Activated T-cell treated with anti-CD3 and anti-CD28 coated beads, Interleukin-2, amount 50 U/mL, for 48 hours (primary cell): ENCODE results near the gene DNAH3.
A peak's percentile ranks its signal among the peaks of the same experiment; 100 is the strongest.
"Not testable (repeated sequence)": the region's sequence is repeated elsewhere in the genome, so short reads cannot be mapped to it uniquely, and the experiment has no call there.

ENCODE experiments used
- DNase-seq, 2 experiments: peaks; one replicate each; pipeline ENCODE4 v3.0.0-alpha.2; 2020

Gene DNAH3

DNA sequence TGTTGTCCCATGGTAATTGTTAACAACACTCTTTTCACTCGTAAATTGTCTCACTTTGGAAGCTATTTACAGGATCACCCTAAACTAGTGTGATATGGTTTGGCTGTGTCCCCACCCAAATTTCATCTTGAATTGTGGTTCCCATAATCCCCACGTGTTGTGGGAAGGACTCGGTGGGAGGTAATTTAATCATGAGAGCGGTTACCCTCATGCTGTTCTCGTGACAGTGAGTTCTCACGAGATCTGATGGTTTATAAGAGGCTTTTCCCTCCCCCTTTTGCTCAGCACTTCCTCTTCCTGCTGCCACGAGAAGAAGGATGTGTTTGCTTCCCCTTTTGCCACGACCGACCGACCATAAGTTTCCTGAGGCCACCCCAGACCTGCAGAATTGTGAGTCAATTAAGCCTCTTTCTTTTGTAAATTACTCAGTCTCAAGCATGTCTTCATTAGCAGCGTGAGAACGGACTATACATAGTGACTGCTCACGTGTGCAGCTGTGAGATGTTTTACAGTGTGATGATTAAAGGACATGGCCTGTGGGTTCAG lies 34.4 kb downstream of the DNAH3 start:
- peak; percentile 22 to 25 for DNase-seq

DNA sequence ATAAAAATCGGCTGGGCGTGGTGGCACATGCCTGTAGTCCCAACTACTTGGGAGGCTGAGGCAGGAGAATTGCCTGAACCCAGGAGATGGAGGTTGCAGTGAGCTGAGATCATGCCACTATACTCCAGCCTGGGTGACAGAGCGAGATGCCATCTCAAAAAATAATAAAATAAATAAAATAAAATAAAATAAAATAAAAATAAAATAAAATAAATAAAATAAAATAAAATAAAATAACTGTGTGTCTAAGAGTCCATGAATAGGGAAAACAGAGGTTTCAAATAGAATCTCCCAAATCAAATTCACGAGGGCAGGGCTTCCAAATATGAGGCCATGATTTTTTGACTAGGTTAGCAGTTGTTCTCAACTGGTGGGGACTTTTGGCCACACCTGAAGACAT lies 35.1 kb downstream of the DNAH3 start:
- DNase-seq, result not testable (repeated sequence)

GRCh38 chr16:21103941-21104860 lies 46.4 kb downstream of the DNAH3 start:
- DNase-seq, result no peak

DNA sequence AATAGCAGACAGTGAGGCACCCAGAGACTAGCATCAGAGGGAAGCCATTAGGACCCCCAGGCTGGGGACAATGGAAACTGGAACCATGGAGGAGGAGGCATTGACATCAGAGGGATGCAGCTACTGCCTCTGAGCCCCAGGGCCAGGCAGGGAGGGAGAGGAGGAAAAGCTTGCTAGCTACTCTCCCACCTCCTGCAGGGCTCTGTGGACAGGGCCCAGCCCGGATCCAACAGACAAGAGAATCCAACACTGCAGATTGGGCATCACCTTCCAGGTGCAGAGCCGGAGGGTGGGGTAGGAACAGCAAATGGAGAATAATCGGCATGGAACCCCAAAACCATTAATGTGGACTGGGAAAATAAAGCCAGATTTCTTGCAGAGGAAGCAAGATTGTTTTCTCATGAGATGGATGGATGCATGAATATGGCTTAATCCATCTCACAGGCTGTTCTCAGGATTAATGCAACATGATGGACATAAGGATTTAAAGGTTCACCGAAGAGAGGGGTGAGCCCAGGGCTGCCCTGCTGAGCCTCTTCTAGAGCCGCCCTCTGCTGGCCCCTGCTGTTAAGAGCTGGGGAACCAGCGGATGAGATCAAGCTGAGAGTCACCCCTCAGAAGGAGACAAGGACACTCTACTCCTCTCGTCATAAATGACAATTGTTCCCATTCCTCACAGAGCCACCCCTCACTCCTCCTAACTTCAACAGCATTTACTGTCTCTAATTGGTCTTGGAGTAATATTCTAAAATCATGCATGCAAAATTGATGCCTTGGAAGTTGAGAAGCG lies 48.8 kb downstream of the DNAH3 start:
- DNase-seq, result peak in 1 of 2 experiments; percentile 29

DNA sequence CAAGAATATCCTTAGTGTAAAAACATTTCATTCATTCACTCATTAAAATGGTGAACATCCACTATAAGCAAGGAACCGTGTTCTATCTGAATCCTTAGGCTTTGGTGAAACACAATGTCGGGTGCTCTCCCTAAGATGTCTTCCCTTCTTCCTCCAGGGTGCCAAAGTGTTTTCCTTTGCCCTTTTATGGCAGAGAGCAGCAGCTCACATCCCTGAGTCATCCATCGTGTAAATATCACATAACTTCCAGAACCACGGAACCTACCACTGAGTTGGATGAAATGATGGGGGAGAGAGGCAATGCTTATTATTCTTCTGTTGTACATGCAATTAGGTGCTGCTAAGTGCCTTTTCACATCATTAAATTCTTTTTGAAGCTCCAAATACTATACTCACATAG lies 50.2 kb downstream of the DNAH3 start:
- no peak for DNase-seq

DNA sequence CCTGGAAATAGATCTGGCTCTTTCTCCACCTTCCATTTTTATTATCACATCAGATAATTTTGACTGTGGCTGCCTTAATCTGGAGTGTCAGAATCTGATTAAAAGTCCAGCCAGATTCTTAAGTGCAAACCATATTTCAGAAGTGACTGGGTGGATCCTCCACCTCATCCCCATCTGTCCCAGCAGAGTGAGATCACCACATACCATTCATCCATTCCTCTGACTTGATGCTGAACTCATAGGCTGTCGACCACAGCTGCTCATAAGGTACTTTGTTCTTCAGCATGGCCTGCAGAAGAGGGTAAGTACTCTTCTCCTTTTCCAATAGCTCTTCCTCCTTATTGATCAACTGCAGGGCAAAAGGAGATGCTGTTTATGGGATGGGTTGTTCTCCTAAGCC lies 53.5 kb downstream of the DNAH3 start:
- DNase-seq, result no peak

DNA sequence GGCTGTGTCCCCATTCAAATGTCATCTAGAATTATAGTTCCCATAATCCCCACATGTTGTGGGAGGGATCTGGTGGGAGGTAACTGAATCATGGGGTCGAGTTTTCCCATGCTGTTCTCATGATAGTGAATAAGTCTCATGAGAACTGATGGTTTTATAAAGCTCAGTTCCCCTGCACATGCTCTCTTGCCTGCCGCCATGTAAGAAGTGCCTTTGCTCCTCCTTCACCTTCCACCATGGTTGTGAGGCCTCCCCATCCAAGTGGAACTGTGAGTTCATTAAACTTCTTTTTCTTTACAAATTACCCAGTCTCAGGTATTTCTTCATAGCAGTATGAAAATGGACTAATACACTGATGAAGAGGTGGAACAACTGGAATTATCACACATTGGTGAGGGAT lies 55.9 kb downstream of the DNAH3 start:
- not testable (repeated sequence) for DNase-seq

DNA sequence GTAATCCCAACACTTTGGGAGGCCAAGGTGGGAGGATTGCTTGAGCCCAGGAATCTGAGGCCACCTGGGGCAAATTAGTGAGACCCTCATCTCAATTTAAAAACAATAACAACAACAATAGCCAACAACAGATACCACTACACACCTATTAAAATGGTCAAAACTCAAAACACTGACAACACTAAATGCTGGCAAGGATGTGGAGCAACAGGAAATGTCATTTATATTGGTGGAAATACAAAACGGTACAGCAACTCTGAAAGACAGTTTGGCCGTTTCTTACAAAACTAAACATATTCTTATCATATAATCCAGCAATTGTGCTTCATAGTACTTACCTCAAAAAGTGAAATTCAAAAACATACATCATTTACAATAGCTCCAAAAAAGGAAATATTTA lies 57.7 kb downstream of the DNAH3 start:
- DNase-seq, result no peak

DNA sequence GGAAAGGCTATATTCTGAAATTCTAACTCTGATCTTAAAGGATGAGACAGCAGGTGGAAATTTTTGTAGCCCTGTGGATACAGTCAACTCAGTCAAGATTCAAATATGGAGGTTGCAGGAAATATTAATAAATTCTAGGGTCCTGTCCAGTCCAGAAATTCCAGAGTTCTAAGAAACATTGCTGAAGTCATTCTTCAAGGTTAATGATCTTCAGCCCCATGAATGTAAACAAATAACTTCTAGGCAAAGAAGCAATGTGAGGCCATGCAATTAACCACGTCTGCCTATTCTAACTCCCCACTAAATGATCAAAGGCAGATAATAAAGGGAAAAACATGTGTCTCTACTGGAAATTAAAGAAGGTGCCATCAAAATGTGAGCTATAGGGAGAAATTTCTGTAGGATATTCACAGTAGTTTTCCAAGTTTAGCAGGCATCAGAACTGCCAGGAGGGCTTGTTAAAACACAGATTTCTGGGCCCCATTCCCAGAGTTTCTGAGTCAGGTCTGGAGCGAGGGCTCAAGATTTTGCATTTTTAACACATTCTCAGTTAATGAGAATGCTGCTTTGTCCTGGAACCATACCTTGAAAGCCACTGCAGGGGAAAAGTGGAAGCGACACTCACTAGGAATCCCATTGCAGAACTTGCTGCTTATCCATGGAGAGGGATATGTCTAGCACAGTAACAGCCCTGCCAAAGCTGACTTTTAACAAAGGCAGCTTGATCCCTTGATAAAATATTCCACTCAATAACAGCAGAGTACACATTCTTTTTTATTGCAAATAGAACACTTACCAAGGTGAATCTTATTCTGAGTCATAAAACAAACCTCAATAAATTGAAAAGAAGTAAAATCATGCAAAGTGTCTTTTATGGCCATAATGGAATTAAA lies 61.8 kb downstream of the DNAH3 start:
- no peak for DNase-seq

- DNase-seq, result no peak
Measured at GRCh38 chr16:21088143-21088542, 62.5 kb downstream of the DNAH3 start.

GRCh38 chr16:21084631-21085225 lies 65.9 kb downstream of the DNAH3 start:
- no peak for DNase-seq

GRCh38 chr16:21083729-21084268 lies 66.8 kb downstream of the DNAH3 start:
- peak; percentile 67 to 68 for DNase-seq

DNA sequence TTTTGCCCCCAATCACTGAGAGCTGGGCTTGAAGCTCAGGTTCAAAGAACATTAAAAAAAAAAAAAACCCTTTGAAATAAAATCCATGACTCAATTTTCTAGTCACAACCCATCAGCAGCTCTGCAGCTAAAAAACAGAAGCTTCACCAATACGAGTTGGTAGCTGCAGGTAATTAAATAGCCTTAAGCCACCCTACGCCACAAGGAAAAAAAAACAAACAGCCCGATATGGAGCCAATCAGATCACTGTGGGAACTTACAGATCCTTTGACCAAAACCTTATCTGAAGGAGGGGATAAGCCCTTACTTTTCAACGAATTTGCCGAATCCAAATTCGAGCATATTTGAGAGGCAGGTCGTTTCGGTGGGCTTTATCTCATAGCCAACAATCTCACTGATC lies 69.3 kb downstream of the DNAH3 start:
- no peak for DNase-seq

- no peak for DNase-seq
Measured at GRCh38 chr16:21078563-21078962, 72.1 kb downstream of the DNAH3 start.

GRCh38 chr16:21076186-21076883 lies 74.3 kb downstream of the DNAH3 start:
- DNase-seq, result no peak

DNA sequence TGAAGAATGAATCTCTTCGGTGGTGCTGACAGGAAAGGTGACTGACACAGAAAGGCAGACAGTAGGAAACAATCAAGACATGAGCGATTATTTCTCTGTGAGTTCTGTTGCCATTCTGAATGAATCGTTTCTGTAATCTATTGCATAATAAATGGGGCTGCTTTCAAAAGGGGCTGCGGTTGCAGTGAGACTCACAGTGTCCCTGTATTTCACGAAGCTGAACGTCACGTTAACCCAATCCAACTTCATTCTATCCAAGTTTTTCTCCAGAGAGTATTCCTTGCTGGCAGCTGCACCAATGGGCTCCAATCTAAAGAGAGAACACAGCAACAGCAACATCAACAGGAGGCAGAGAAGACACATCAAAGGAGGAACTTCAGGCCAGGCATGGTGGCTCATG lies 75.4 kb downstream of the DNAH3 start:
- DNase-seq, result no peak

DNA sequence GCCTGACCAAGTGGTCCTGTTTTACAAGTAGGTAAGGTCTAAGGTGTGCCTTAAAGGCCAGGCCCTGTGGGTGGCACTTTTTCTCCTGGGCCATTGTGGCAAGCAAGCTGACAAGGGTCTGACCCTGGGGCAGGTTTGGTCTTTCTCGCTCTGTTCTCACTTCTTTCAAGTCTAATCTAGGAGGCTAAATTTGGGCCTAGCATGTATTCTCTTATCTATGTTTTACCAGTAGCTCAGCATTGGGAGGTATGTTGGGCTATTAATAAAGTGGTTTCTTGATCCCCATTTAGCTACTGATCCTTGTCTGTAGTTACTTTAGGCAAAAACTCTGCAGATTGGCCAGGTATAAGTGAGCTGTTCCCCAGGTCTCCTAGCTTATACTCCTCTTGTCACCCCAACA lies 77.7 kb downstream of the DNAH3 start:
- no peak for DNase-seq

DNA sequence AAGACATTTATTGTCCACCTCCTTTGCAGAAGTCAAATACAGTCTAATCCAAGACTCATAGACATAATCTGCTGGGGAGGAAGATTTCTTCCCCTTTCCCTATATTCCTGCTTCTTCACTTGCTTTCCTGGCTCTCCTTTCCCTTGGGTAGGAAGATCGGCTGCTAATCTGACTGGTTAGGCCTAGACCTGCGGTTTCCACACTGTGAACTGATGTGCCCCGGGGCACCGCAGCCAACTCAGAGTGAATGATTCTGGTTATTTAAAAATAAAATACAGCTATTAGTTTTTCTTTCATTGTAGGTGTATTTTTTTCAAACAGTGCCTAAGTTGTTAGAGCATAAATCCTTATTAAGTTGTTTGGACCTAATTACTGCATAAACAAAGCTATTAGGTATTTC lies 78.9 kb downstream of the DNAH3 start:
- DNase-seq, result no peak

DNA sequence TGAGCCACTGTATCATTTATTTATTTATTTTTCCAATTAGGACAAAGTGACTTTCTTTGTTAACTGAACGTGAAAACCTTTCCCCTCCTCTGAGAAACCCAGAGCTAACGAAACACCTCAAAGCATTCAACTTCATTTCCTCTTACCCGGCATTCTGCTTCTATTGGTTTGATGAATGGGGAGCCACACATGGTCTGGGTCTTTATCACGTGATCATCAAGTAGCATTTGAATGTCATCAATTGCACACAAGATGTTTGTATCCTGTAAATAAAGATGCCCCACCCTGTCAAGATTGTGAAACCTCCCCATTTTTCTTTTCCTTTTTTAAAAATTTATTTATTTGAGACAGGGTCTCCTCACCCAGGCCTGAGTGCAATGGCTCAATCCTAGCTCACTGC lies 80.1 kb downstream of the DNAH3 start:
- DNase-seq, result no peak

DNA sequence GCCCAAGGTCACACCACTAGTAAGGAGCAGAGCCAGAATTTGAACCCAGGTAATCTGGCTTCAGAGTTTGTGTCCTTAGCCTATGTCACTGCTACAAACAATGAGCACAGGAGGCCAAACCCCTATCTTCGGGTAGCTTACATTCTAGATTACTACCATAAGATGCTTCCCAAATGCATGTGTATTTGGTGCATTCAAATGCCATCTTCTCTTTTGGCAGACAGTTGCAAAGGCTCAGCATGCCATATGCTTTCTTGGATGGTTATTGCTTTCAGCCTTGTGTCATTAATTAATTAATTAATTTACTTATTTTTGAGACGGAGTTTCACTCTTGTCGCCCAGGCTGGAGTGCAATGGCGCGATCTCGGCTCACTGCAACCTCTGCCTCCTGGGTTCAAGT lies 80.7 kb downstream of the DNAH3 start:
- no peak for DNase-seq

DNA sequence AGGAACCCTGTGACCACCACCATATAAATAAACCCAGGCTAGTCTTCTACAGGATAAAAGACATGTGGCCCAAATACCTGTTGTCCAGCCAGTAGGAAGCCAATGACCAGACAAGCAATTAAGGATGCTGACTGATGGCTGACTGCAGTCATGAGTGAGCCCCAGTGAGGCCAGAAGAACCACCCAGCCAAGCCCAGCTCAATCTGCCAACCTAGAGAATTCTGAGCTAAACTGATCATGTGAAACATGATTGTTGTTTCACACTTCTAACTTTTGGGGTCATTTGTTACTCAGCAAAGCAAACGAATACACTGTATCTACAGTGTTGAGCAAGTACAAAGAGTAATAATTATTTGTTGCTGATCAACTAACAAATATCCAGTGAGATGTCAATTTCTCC lies 86.4 kb downstream of the DNAH3 start:
- DNase-seq, result no peak
